H1 (cell line): ENCODE data around the gene KLHL24. TPM values are rescaled to one million over a fixed set of nuclear protein-coding genes. Genes with fewer than 3 reads are reported as not detected.

ENCODE experiments used
- BACH1 ChIP-seq: IDR thresholded peaks from 2 replicates; pipeline ENCODE4 v1.6.1; 2012; ENCODE audit warnings: low read length, improper control_type of control experiment
- HDAC2 ChIP-seq, 2 experiments: fragments of 300-600 bp in 1 of 2; sonication (generic) in 1 of 2; IDR thresholded peaks; 2 replicates each; pipeline ENCODE4 v1.6.1; 2011 to 2012; ENCODE audit warnings: low read depth in 2 of 2, low read length in 2 of 2, mild to moderate bottlenecking in 2 of 2, moderate library complexity in 2 of 2, borderline replicate concordance in 1 of 2, inconsistent platforms in 1 of 2
- KDM5A ChIP-seq: fragments of 200-600 bp; IDR thresholded peaks from 2 replicates; pipeline ENCODE4 v1.7.1; 2012; ENCODE audit warnings: mild to moderate bottlenecking, low read length, inconsistent platforms, mixed read lengths
- POLR2A ChIP-seq, 2 experiments: IDR thresholded peaks; 1 replicate in 1 of 2; 2 replicates in 1 of 2; pipeline ENCODE4 v1.6.1; 2011; ENCODE audit warnings: low read depth in 2 of 2, low read length in 2 of 2, mild to moderate bottlenecking in 2 of 2; ENCODE audit errors: control extremely low read depth in 1 of 2
- TBP ChIP-seq: IDR thresholded peaks from 2 replicates; pipeline ENCODE4 v1.6.1; 2011; ENCODE audit warnings: low read depth, low read length, improper control_type of control experiment
- polyA plus RNA-seq, 7 experiments: library from polyadenylated mRNA; depleted of rRNA in 3 of 7; stranded (reverse) in 5 of 7; unstranded in 2 of 7; fragments of >200 nt in 5 of 7; fragments of 200-250 nt in 2 of 7; gene quantifications; 1 replicate in 5 of 7; 2 replicates in 1 of 7; 4 replicates in 1 of 7; pipeline versions ENCODE4 v1.2.1 to v1.2.3, GENCODE V29; 2011 to 2013; ENCODE audit warnings: missing spikeins in 2 of 7, mixed read lengths in 2 of 7
- total RNA-seq: library from RNA; stranded (reverse); fragmentation: NEBNext Ultra II Directional; extraction: Animal tissue kit (Norgen Biotek cat#: 25700); gene quantifications from 2 replicates; pipeline ENCODE4 v1.2.1, GENCODE V29; 2021

Gene KLHL24
- total and polyA plus RNA-seq, 2 of the 8 experiments (the other 6 are each of a cell fraction or from before 2014, with no cell fraction given), result 12.5 to 36.2 TPM

DNA sequence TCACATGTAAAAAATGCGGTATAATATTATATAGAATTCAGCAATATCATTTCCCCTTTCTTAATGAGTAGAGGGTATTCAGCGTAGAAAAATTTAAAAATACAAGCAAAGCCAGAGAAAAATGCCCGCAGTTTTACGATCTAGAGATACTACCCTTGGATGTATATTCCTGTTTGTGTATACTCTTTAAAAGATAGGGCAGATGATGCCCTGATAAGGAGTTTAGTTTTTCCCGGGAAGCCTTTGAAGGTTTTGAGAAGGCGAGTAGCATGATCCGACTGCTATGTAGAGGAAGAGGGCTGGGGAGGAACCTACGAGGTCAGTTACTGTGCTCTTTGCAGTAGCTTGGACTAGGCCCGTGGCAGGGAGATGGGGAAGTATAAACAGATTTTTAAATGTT is 63.3 kb downstream of the KLHL24 start (continued):
- TF ChIP-seq KDM5A (no peak), TBP (no peak), HDAC2 (IDR thresholded peaks at IDR 0.05; ENCODE audit: borderline replicate concordance in 1 of 2, low read depth in 2 of 2, low read length in 2 of 2) (no peak), POLR2A (IDR thresholded peaks at IDR 0.05; ENCODE audit: control extremely low read depth in 1 of 2, low read depth in 2 of 2, low read length in 2 of 2) (no peak), BACH1 (no peak)
